Measurements from ENCODE around the gene DNER. TPM values are rescaled to one million over a fixed set of nuclear protein-coding genes. Genes with fewer than 3 reads are reported as not detected.

DNER gene
- total and polyA plus RNA-seq, 2 of the 13 experiments (the other 11 are each of a cell fraction or from before 2014, with no cell fraction given) = not detected

GRCh38 chr2:229443546-229444268 lies 270.6 kb downstream of the DNER start (continued):
- TF ChIP-seq ZBTB37 (CRISPR knock-in tag; IDR thresholded peaks at IDR 0.05) = no peak

GRCh38 chr2:229443141-229443540 lies 271.2 kb downstream of the DNER start:
- H3K9ac ChIP-seq (ENCODE audit: insufficient read depth, low read depth, low read length) = no peak overlapping the region
- TF ChIP-seq ZKSCAN1 (IDR thresholded peaks at IDR 0.05; ENCODE audit: low read length) (no peak), ZFP36L1 (CRISPR knock-in tag; IDR thresholded peaks at IDR 0.05) (no peak), GRHL1 (CRISPR knock-in tag; conservative IDR thresholded peaks at IDR 0.05) (no peak), TSC22D2 (CRISPR knock-in tag; IDR thresholded peaks at IDR 0.05; ENCODE audit: borderline replicate concordance) (no peak), ZNF564 (CRISPR knock-in tag; IDR thresholded peaks at IDR 0.05) (no peak), ZNF629 (CRISPR knock-in tag; conservative IDR thresholded peaks at IDR 0.05) (no peak)
- TF ChIP-seq, protein P1, sequence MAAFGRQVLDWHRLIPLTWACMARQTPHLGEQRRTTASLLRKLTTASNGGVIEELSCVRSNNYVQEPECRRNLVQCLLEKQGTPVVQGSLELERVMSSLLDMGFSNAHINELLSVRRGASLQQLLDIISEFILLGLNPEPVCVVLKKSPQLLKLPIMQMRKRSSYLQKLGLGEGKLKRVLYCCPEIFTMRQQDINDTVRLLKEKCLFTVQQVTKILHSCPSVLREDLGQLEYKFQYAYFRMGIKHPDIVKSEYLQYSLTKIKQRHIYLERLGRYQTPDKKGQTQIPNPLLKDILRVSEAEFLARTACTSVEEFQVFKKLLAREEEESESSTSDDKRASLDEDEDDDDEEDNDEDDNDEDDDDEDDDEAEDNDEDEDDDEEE (CRISPR knock-in tag; IDR thresholded peaks at IDR 0.05) = no peak
- peaks cover 15% of the 10 kb centered on the region for H3K4me1 ChIP-seq (ENCODE audit: insufficient read depth, low read length)
- H3K79me2 ChIP-seq (ENCODE audit: insufficient read depth, low read length) = no peaks in the 10 kb centered on the region
- peaks cover 0 to 6% of the 10 kb centered on the region in 2 experiments; a peak in 1 of 5 replicates for H3K27me3 ChIP-seq (ENCODE audit: control insufficient read depth in 1 of 2, insufficient read depth in 2 of 2, low read length in 2 of 2)
- no peak overlapping the region for H3K4me2 ChIP-seq (ENCODE audit: low read depth, low read length)
- no peaks in the 10 kb centered on the region for H3K36me3 ChIP-seq (replicated peaks in 1 of 2; ENCODE audit: control insufficient read depth in 1 of 2, insufficient read depth in 2 of 2, low read length in 2 of 2)
- H2AFZ ChIP-seq (ENCODE audit: low read length) = no peak overlapping the region
- WGBS (ENCODE audit: low lambda C conversion rate) = 16% methylated on average over 3 of the region's 3 CpGs
- POLR2A ChIA-PET = no interaction called here
- no peak for DNase-seq (ENCODE audit: low spot score)
- in situ Hi-C loops (cut with HindIII; ENCODE audit: extremely low pct_ligation_motif_present, low pct_unique_long_range_greater_than_20kb) = no loop called here
- no peak for FAIRE-seq
- no peaks in the 10 kb centered on the region for H3K9me3 ChIP-seq (ENCODE audit: low read length)
- no TSS peak for BruUV-seq (replicated peaks)
- ATAC-seq = no peak
- no peak overlapping the region for H3K27ac ChIP-seq (ENCODE audit: extremely low read length, insufficient read depth, low read length)
- CTCF ChIA-PET (ENCODE audit: low intra/inter-chr PET ratio, low total read pairs) = no interaction called here
- H3K4me3 ChIP-seq (replicated peaks in 1 of 3; ENCODE audit: insufficient read depth in 1 of 3, low read depth in 2 of 3, low read length in 3 of 3) = no peak overlapping the region
- intact Hi-C loops (cut with micrococcal nuclease; ENCODE audit: unreplicated experiment) = no loop called here
- H4K20me1 ChIP-seq (ENCODE audit: insufficient read depth, low read length) = no peaks in the 10 kb centered on the region

Data from HepG2 (cell line).